Vagina (tissue), 2 donors: ENCODE measurements around the gene FAM185A. TPM values are rescaled to one million over a fixed set of nuclear protein-coding genes. Genes with fewer than 3 reads are reported as not detected.

Experiments used
- DNase-seq, 2 donors: peaks; one replicate each; pipeline ENCODE4 v3.0.0-alpha.2; 2017; ENCODE audit errors: extremely low spot score in 2 of 2
- H3K27ac ChIP-seq: fragments of 200-600 bp; sonication (generic); one replicate; pipeline ENCODE4 v1.5.1; 2019
- H3K27me3 ChIP-seq: fragments of 200-600 bp; sonication (generic); one replicate; pipeline ENCODE4 v1.5.1; 2019
- H3K36me3 ChIP-seq, 2 donors: fragments of 200-600 bp; sonication (generic); one replicate each; pipeline ENCODE4 v1.5.1; 2017 to 2019
- H3K4me1 ChIP-seq: fragments of 200-600 bp; sonication (generic); one replicate; pipeline ENCODE4 v1.5.1; 2019
- H3K4me3 ChIP-seq, 2 donors: fragments of 200-600 bp; sonication (generic); 1 replicate in 1 of 2; 2 replicates in 1 of 2; pipeline ENCODE4 v1.5.1; 2016 to 2019
- H3K9me3 ChIP-seq: fragments of 200-600 bp; sonication (generic); one replicate; pipeline ENCODE4 v1.5.1; 2019
- POLR2A ChIP-seq, 2 donors: fragments of 450-650 bp; IDR thresholded peaks; one replicate each; pipeline ENCODE4 v1.6.1; 2017; ENCODE audit warnings: antibody characterized with exemption in 2 of 2, mild to moderate bottlenecking in 2 of 2, moderate library complexity in 2 of 2
- POLR2AphosphoS5 ChIP-seq, 2 donors: sonication (generic); formaldehyde crosslinking; IDR thresholded peaks; one replicate each; pipeline ENCODE4 v1.9.0; 2017; ENCODE audit warnings: antibody characterized with exemption in 2 of 2, mild to moderate bottlenecking in 2 of 2, low read depth in 1 of 2; ENCODE audit not compliant: insufficient read depth in 1 of 2
- intact Hi-C: fragments of 100-400 bp; cut with DNase I; formaldehyde crosslinking; loops from one replicate; pipeline ENCODE4 v1.15.1; 2023
- total RNA-seq: library from RNA; depleted of rRNA; stranded (reverse); fragments of >200 nt; gene quantifications from one replicate; pipeline ENCODE4 v1.2.3, GENCODE V29; 2016
- TF ChIP-seq, protein P1 (sequence below), 3 experiments: fragments of 450-650 bp in 2 of 3; fragments of 200-600 bp in 1 of 3; sonication (generic) in 1 of 3; IDR thresholded peaks; one replicate each; pipeline ENCODE4 v1.5.1; 2017 to 2019; ENCODE audit warnings: antibody characterized with exemption in 3 of 3, mild to moderate bottlenecking in 2 of 3, moderate library complexity in 2 of 3

FAM185A gene
- total RNA-seq, 1 donor from 2014 or later = 15.5 TPM

DNA sequence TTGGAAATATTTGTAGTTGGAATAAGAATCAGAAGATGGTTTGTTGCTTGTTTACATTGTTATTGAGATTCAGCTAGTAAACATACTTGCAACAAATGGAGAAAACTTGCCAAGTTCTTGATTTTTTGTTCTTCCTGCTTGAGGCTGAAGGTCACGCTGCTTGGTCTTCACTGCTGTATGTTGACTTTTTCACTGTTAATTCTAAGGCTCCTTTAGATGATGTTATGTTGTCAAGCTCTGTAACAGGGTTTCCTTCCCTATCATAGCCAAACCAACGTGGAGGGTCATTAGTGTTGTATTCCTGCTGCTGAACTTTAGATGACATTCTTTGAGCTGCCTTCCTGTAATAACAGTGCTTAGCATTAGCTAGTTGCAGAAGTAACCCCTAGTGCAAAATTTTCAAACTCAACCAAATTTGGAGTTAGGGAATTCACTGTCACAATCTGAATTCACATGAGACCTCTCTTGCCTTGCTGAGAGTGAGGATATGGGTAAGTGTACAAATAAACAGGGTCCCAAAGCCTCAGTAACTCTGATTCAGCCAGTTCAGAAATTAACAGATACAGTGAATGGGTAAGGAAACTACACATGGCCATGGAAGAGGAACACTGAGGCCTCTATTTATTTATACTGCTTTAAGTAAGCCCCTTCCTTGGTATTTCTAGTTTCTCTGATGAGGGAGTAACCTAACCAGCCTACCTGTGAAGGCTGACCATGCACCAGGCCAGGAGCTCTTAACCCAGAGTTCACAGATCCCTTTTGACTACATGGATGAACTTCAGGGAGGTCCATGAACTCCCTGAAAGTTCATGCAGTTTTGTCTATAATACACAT lies 64.6 kb downstream of the FAM185A start:
- no peak overlapping the region for H3K27ac ChIP-seq
- TF ChIP-seq POLR2AphosphoS5 (IDR thresholded peaks at IDR 0.05; ENCODE audit: insufficient read depth in 1 of 2, low read depth in 1 of 2) (no peak), POLR2A (IDR thresholded peaks at IDR 0.05) (no peak)
- TF ChIP-seq, protein P1, sequence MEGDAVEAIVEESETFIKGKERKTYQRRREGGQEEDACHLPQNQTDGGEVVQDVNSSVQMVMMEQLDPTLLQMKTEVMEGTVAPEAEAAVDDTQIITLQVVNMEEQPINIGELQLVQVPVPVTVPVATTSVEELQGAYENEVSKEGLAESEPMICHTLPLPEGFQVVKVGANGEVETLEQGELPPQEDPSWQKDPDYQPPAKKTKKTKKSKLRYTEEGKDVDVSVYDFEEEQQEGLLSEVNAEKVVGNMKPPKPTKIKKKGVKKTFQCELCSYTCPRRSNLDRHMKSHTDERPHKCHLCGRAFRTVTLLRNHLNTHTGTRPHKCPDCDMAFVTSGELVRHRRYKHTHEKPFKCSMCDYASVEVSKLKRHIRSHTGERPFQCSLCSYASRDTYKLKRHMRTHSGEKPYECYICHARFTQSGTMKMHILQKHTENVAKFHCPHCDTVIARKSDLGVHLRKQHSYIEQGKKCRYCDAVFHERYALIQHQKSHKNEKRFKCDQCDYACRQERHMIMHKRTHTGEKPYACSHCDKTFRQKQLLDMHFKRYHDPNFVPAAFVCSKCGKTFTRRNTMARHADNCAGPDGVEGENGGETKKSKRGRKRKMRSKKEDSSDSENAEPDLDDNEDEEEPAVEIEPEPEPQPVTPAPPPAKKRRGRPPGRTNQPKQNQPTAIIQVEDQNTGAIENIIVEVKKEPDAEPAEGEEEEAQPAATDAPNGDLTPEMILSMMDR (IDR thresholded peaks at IDR 0.05) = no peak
- no peaks in the 10 kb centered on the region for H3K4me1 ChIP-seq
- intact Hi-C loops = no loop called here
- no peaks in the 10 kb centered on the region for H3K36me3 ChIP-seq
- H3K9me3 ChIP-seq = no peaks in the 10 kb centered on the region
- H3K4me3 ChIP-seq = no peak overlapping the region
- no peaks in the 10 kb centered on the region for H3K27me3 ChIP-seq
- no peak for DNase-seq

DNA sequence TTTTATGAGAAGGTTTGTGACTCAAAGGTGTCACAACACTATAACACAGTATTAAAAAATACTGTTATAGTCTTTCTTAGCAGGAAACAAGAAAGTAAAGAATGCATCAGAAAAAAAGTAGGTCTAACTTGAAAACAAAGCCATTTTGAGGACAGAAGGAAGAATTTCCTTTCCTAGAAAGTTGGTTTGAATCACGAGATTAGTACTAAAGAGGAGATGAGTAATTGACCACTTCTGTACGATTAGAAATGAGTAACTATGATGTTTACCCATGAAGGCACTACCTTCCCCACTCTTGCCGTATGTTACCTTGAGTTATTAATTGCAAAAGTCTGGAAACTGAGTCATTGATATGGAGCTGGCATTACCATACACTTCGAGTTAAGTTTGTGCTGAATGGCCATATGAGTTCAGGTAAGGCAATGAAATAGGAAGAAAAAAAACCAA lies 65.2 kb downstream of the FAM185A start:
- Histone ChIP-seq H3K4me3 (no peak overlapping the region), H3K9me3 (no peaks in the 10 kb centered on the region), H3K4me1 (no peaks in the 10 kb centered on the region), H3K27me3 (no peaks in the 10 kb centered on the region), H3K36me3 (no peaks in the 10 kb centered on the region), H3K27ac (no peak overlapping the region)
- TF ChIP-seq, protein P1 (IDR thresholded peaks at IDR 0.05) = no peak
- DNase-seq = no peak
- intact Hi-C loops = no loop called here

DNA sequence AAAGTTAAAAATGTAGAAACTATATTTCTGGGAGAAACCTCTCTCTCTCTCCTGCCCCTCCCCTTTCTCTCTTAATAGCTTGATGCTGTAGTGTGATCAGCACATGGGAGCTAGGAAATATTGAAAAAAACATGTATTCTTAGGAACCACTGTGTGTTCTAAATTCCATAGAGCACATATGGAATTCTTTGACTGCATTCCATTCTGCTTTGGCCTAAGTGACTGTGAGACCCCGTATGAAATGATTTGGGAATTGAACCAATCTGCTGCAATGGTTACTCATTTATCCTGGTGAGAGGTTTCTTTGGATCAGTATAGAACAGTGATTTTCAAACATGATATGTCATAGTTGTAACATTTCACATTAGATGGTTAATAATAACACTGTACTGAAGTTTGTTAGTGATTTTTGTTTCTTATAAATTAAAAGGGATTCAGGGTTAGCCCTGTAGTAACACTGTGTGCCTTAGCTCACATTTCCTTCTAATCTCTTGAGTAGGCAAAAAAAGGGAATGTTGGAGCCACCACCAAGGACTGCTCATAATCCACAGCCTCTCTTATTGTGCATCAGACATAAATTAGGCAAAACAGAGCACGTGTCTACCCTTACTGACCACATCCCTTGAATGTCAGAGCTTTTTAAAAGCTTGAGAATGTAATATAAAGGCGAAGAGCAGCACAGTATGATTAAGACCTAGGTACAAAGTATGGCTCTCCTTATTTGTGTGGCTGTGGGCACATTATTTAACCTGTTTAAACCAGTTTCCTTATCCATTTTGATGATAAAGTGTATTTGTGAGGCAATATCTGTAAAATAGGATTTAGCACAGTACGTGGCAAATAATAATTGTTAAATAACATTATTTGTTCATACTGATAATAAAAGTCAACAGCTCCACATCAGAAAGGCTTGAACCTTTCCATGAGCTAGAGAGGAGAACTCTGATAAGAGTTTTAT lies 69.1 kb downstream of the FAM185A start:
- Histone ChIP-seq H3K4me3 (no peak overlapping the region), H3K9me3 (no peaks in the 10 kb centered on the region), H3K4me1 (no peaks in the 10 kb centered on the region), H3K27me3 (no peaks in the 10 kb centered on the region), H3K36me3 (no peaks in the 10 kb centered on the region), H3K27ac (no peak overlapping the region)
- DNase-seq = no peak
- intact Hi-C loops = no loop called here
- TF ChIP-seq POLR2A (IDR thresholded peaks at IDR 0.05) = no peak
- TF ChIP-seq POLR2AphosphoS5 (IDR thresholded peaks at IDR 0.05; ENCODE audit: insufficient read depth in 1 of 2, low read depth in 1 of 2) = no peak
- TF ChIP-seq, protein P1 (IDR thresholded peaks at IDR 0.05) = no peak

DNA sequence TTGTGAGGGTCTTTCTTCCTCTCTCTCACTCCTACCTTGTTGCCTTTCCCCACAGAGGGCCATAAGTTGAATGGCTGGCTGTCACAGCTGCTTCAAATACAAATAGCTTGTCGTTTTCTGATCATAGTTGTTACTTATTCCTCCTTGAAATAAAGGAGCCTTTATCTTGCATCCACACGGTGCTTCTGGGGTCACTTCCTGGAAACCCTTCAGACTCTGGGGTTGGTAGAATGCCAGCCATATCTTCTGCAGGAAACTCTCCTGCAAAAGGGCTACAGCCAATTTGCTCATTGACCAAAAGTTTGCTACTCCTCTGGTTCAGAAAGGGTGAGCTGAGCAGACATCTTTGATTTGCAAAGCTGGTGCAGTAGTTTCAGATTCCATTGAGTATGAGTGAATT lies 70.4 kb downstream of the FAM185A start:
- H3K4me1 ChIP-seq = no peaks in the 10 kb centered on the region
- DNase-seq = no peak
- no peak overlapping the region for H3K4me3 ChIP-seq
- no peak overlapping the region for H3K27ac ChIP-seq
- H3K27me3 ChIP-seq = no peaks in the 10 kb centered on the region
- no peaks in the 10 kb centered on the region for H3K9me3 ChIP-seq
- H3K36me3 ChIP-seq = no peaks in the 10 kb centered on the region
- TF ChIP-seq, protein P1 (IDR thresholded peaks at IDR 0.05) = no peak
- no peak for TF ChIP-seq POLR2AphosphoS5 (IDR thresholded peaks at IDR 0.05; ENCODE audit: insufficient read depth in 1 of 2, low read depth in 1 of 2)
- TF ChIP-seq POLR2A (IDR thresholded peaks at IDR 0.05) = no peak
- intact Hi-C loops = no loop called here
